PC-3 (cell line): Measurements from ENCODE around the gene NR5A1. TPM values are rescaled to one million over a fixed set of nuclear protein-coding genes. Genes with fewer than 3 reads are reported as not detected.

Experiments
- ATAC-seq: fragments of 200-7000 bp; cut with Tn5 transposase; 2 replicates; pipeline ENCODE4 v1.9.1; 2020; ENCODE audit warnings: mild to moderate bottlenecking, moderate library complexity
- BruUV-seq: library from RNA; stranded (reverse); fragments of 400-500 nt; replicated peaks from 2 replicates; lab custom pipeline; 2021; lab: Mats Ljungman, UMichigan
- CTCF ChIA-PET: fragments of 300-600 bp; sonication (Branson Sonifier 250); formaldehyde crosslinking; loops from one replicate; lab custom pipeline; 2022; ENCODE audit warnings: antibody characterized with exemption; lab: Charles Lee
- POLR2A ChIA-PET: fragments of 300-600 bp; sonication (Branson Sonifier 250); formaldehyde crosslinking; loops from one replicate; lab custom pipeline; 2022; ENCODE audit warnings: antibody characterized with exemption; ENCODE audit not compliant: unreplicated experiment; lab: Charles Lee
- DNase-seq: peaks from one replicate; pipeline ENCODE4 v3.0.0-alpha.2; 2015
- H2AFZ ChIP-seq: fragments of 300-600 bp; sonication (generic); 2 replicates; pipeline ENCODE4 v1.6.0; 2016; ENCODE audit warnings: antibody characterized with exemption, low read length
- H3F3A ChIP-seq: fragments of 300-600 bp; sonication (generic); one replicate; pipeline ENCODE4 v1.6.0; 2017; ENCODE audit warnings: antibody characterized with exemption, low read length, control low read depth, mild to moderate bottlenecking; ENCODE audit not compliant: unreplicated experiment
- H3K27ac ChIP-seq: fragments of 300-600 bp; sonication (generic); 2 replicates; pipeline ENCODE4 v1.5.1; 2016; ENCODE audit warnings: mild to moderate bottlenecking, low read length
- H3K27me3 ChIP-seq: fragments of 300-600 bp; sonication (generic); 2 replicates; pipeline ENCODE4 v1.6.1; 2016; ENCODE audit warnings: low read length, mixed read lengths
- H3K36me3 ChIP-seq: fragments of 300-600 bp; sonication (generic); 2 replicates; pipeline ENCODE4 v1.6.1; 2016; ENCODE audit warnings: low read depth, mixed run types, low read length, mixed read lengths
- H3K4me1 ChIP-seq: fragments of 300-600 bp; sonication (generic); 2 replicates; pipeline ENCODE4 v1.5.1; 2016; ENCODE audit warnings: low read length; ENCODE audit not compliant: insufficient read depth
- H3K4me2 ChIP-seq: fragments of 300-600 bp; sonication (generic); 2 replicates; pipeline ENCODE4 v1.6.0; 2016; ENCODE audit warnings: low read length
- H3K4me3 ChIP-seq: fragments of 300-600 bp; sonication (generic); 2 replicates; pipeline ENCODE4 v1.5.1; 2016; ENCODE audit warnings: mild to moderate bottlenecking, low read length, mixed read lengths
- H3K79me2 ChIP-seq: fragments of 300-600 bp; sonication (generic); 2 replicates; pipeline ENCODE4 v1.6.1; 2017; ENCODE audit warnings: low read length, mixed read lengths
- H3K9ac ChIP-seq: fragments of 300-600 bp; sonication (generic); 2 replicates; pipeline ENCODE4 v1.6.0; 2016; ENCODE audit warnings: mild to moderate bottlenecking, low read length
- H3K9me2 ChIP-seq: fragments of 300-600 bp; sonication (generic); replicated peaks from 2 replicates; pipeline ENCODE4 v1.6.1; 2016; ENCODE audit warnings: mixed run types, low read length, mixed read lengths
- H3K9me3 ChIP-seq: fragments of 300-600 bp; sonication (generic); 2 replicates; pipeline ENCODE4 v1.6.1; 2016; ENCODE audit warnings: low read length, mixed read lengths
- H4K20me1 ChIP-seq: fragments of 300-600 bp; sonication (generic); 2 replicates; pipeline ENCODE4 v1.6.1; 2016; ENCODE audit warnings: low read length, mixed read lengths
- CTCF ChIP-seq: fragments of 300-600 bp; sonication (generic); conservative IDR thresholded peaks from 2 replicates; pipeline ENCODE4 v1.5.1; 2017; ENCODE audit warnings: antibody characterized with exemption, low read depth, mild to moderate bottlenecking, low read length
- EZH2 ChIP-seq: fragments of 300-600 bp; sonication (generic); IDR thresholded peaks from one replicate; pipeline ENCODE4 v1.6.1; 2017; ENCODE audit warnings: antibody characterized with exemption, mild to moderate bottlenecking, low read length; ENCODE audit not compliant: unreplicated experiment
- EZH2phosphoT487 ChIP-seq: fragments of 300-600 bp; sonication (generic); IDR thresholded peaks from 2 replicates; pipeline ENCODE4 v1.6.1; 2018; ENCODE audit warnings: mild to moderate bottlenecking, antibody characterized with exemption, low read length, borderline replicate concordance
- intact Hi-C: fragments of 100-400 bp; cut with micrococcal nuclease; formaldehyde crosslinking; loops from 2 replicates; pipeline ENCODE4 v1.9.0; 2023
- total RNA-seq: library from RNA; depleted of rRNA; stranded (reverse); fragments of >200 nt; gene quantifications from 2 replicates; pipeline ENCODE4 v1.2.3, GENCODE V29; 2014

Gene NR5A1
- total RNA-seq, 1 experiment from 2014 or later = not detected

GRCh38 chr9:124495126-124496074, 11.8 kb downstream of the NR5A1 start:
- intact Hi-C loops = no loop called here
- Histone ChIP-seq H3K4me1 (no peaks in the 10 kb centered on the region), H2AFZ (no peak overlapping the region), H3K36me3 (no peaks in the 10 kb centered on the region), H3K79me2 (no peaks in the 10 kb centered on the region), H3K4me2 (no peak overlapping the region), H3K27me3 (no peaks in the 10 kb centered on the region), H3K9me2 (no peaks in the 10 kb centered on the region), H3K4me3 (no peak overlapping the region), H3K9me3 (no peaks in the 10 kb centered on the region), H3F3A (no peaks in the 10 kb centered on the region), H3K27ac (no peak overlapping the region), H4K20me1 (no peaks in the 10 kb centered on the region), H3K9ac (no peak overlapping the region)
- TF ChIP-seq EZH2phosphoT487 = no peak
- no peak for TF ChIP-seq EZH2
- TF ChIP-seq CTCF = no peak
- POLR2A ChIA-PET = no interaction called here
- BruUV-seq = no TSS peak
- CTCF ChIA-PET = no interaction called here
- ATAC-seq = no peak
- no peak for DNase-seq

- no peaks in the 10 kb centered on the region for H3F3A ChIP-seq
- no peak overlapping the region for H3K9ac ChIP-seq
- no peak for DNase-seq
- BruUV-seq = no TSS peak
- no peak overlapping the region for H3K4me3 ChIP-seq
- TF ChIP-seq EZH2 = no peak
- TF ChIP-seq CTCF = no peak
- TF ChIP-seq EZH2phosphoT487 = no peak
- H3K4me2 ChIP-seq = no peak overlapping the region
- H3K27me3 ChIP-seq = no peaks in the 10 kb centered on the region
- no peak for ATAC-seq
- intact Hi-C loops = no loop called here
- H3K9me3 ChIP-seq = no peaks in the 10 kb centered on the region
- ChIA-PET POLR2A (no interaction called here), CTCF (interaction anchor here (0.6 kb wide), 1 partner anchor 36 kb away, joined by 3 read pairs; no protein-coding TSS in a partner anchor)
- no peaks in the 10 kb centered on the region for H3K9me2 ChIP-seq
- no peaks in the 10 kb centered on the region for H3K79me2 ChIP-seq
- no peaks in the 10 kb centered on the region for H3K36me3 ChIP-seq
- no peaks in the 10 kb centered on the region for H3K4me1 ChIP-seq
- H3K27ac ChIP-seq = no peak overlapping the region
- H4K20me1 ChIP-seq = no peaks in the 10 kb centered on the region
- H2AFZ ChIP-seq = no peak overlapping the region
Measured at GRCh38 chr9:124493794-124494479, 13.3 kb downstream of the NR5A1 start.

GRCh38 chr9:124493218-124493617, 14.0 kb downstream of the NR5A1 start:
- H3K4me1 ChIP-seq = no peaks in the 10 kb centered on the region
- ATAC-seq = no peak
- no peak overlapping the region for H3K9ac ChIP-seq
- H3K9me2 ChIP-seq = no peaks in the 10 kb centered on the region
- no peak overlapping the region for H3K27ac ChIP-seq
- H3K79me2 ChIP-seq = no peaks in the 10 kb centered on the region
- no peaks in the 10 kb centered on the region for H4K20me1 ChIP-seq
- no peak overlapping the region for H3K4me3 ChIP-seq
- H3F3A ChIP-seq = no peaks in the 10 kb centered on the region
- no peak overlapping the region for H3K4me2 ChIP-seq
- intact Hi-C loops = no loop called here
- POLR2A ChIA-PET = no interaction called here
- no TSS peak for BruUV-seq
- H3K27me3 ChIP-seq = no peaks in the 10 kb centered on the region
- CTCF ChIA-PET = no interaction called here
- H3K9me3 ChIP-seq = no peaks in the 10 kb centered on the region
- DNase-seq = no peak
- H3K36me3 ChIP-seq = no peaks in the 10 kb centered on the region
- TF ChIP-seq EZH2 (no peak), CTCF (no peak), EZH2phosphoT487 (no peak)
- no peak overlapping the region for H2AFZ ChIP-seq
